ENCODE data around the gene TUBA4B.
A peak's percentile ranks its signal among the peaks of the same experiment; 100 is the strongest.
"Not testable (repeated sequence)": the region's sequence is repeated elsewhere in the genome, so short reads cannot be mapped to it uniquely, and the experiment has no call there.

Gene TUBA4B

GRCh38 chr2:219248845-219249202 lies 4.2 kb upstream of the TUBA4B start:
- DNase-seq, result no peak

DNA sequence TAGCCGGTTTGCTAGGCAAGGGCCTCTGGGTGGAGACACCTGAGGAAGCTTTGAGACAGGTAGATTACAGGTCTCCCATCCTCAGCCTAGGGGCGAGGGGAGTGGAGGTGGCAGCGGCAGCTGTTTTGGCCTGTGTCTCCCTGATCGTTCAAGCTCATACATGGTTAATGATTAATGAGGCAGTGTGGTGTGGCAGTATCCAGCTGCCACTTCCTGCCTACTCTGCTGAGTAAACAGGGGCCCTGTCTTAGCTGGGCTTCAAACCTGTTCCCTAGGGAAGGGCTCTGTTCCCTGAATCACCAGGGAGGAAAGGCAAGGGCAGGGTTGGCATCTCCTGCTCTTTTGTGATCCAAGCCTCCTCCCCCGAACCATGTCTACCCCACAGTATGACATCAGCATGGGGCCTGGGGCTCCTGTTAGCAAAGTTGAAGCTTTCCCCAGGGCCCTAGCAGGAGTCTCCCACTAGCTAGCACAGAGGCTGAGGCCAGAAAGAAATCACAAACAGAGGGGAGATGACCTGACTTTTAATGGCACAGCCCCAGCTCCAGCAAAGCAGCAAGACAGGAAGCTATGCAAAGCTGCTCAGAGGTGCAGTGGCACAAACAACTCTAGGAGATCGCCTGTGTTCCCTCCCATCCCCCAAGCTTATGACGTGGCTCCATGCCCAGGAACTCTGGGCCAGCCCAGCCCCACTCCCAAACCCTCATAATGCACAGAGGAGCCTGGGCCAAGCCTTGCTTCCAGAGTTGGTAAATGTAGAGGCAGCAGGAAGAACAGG lies 3.7 kb upstream of the TUBA4B start:
- peak; percentile 7 for DNase-seq

DNA sequence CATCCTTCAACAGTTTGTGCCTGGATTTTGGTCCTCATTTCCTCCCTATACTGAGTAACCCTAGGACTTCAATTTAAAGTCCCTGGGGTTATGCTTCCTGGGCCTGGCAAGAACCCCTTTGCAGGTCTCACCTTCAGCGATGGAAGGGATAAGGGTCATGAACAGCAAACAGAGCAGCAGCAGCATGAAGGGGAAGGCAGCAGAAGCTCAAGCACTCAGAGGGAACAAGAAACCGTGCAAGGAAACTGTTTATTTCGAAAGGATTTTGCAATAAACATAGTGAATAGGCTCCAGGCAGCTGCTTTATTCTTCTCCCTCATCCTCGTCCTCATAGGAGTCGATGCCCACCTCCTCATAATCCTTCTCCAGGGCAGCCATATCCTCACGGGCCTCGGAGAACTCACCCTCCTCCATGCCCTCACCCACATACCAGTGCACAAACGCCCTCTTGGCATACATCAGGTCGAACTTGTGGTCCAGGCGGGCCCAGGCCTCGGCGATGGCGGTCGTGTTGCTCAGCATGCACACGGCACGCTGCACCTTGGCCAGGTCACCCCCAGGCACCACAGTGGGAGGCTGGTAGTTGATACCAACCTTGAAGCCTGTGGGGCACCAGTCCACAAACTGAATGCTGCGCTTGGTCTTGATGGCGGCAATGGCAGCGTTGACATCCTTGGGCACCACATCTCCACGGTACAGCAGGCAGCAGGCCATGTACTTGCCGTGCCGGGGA lies 2.8 kb upstream of the TUBA4B start:
- no peak for DNase-seq

GRCh38 chr2:219251656-219252055 lies 1.4 kb upstream of the TUBA4B start:
- no peak for DNase-seq

DNA sequence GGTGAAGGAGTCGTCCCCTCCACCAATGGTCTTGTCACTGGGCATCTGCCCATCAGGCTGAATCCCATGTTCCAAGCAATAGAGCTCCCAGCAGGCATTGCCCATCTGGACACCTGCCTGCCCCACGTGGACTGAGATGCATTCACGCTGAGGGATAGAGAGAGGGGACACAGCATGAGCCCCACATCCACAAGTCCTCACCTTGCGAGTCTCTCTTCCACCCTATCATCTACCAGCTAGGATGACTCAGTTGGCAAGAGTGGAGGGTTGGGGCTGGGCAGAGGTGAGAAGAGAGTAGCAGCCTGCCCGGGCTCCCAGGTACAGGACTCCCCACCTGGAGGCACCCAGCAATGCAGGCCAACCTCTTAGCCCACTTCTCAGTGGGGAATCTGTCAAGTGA lies 959 bp upstream of the TUBA4B start:
- DNase-seq, result no peak

DNA sequence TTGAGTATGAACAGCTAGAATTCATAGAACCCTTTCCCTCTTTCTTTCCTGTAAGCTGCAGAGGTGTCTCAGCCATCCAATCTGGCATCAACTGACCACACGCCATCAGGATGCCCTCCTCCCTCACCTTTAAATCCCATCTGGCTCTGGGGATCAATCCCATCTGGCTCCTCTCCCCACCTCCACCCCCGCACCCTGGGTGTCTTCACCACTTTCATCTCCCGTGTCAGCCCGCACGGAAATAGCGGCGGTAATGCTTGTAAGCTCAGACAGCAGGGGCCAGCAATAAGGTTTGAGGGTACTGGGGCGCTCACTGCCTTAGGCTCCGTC lies 508 bp upstream of the TUBA4B start:
- no peak for DNase-seq

DNA sequence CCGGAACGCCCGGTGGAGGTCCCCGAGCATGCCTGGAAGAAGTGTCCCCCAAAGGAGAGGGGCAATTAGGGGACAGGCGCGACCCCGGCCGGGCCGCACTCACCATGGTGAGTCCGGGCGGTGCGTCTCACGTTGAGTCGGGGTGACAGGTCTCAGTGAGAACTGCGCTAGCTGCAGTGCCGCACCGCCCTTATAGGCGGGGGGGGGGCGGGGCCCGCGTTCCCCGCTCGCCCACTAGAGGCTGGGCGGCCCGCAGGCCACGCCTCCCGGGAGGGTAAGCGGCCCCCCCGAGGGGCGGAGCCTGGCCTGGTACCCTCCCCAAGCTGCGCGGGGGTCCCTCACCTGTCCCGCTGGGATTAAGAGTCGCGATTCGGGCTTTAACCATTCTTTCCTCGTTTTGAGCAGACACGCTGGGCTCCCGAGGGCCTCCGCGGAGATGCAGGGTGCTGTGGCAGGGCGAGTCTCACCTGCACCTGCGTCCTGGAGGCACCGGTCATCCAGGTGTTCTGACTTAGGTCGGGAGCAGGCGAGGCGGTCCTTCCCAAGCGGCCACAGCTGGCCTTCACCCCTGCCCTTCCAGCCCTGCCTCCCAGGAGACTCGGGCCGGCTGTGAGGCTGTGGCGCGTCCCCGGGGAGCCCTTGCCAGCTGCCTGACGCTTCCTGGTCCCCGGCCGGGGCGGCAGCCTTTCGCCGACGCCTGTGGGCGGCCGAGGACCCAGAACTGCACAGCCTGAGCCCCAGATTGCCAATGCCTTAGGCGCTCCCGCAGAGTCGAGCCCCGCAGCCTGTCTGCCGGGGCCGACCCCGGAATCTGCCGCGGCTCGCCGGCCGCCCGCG lies 928 bp downstream of the TUBA4B start, which contains the start of gene TUBA4A:
Gene TUBA4A, minus strand, starts transcription at position 166 of the 837 bp plus-strand sequence. Its CDS starts 60 bp downstream, at position 106.
- DNase-seq, result peak; percentile 75

DNA sequence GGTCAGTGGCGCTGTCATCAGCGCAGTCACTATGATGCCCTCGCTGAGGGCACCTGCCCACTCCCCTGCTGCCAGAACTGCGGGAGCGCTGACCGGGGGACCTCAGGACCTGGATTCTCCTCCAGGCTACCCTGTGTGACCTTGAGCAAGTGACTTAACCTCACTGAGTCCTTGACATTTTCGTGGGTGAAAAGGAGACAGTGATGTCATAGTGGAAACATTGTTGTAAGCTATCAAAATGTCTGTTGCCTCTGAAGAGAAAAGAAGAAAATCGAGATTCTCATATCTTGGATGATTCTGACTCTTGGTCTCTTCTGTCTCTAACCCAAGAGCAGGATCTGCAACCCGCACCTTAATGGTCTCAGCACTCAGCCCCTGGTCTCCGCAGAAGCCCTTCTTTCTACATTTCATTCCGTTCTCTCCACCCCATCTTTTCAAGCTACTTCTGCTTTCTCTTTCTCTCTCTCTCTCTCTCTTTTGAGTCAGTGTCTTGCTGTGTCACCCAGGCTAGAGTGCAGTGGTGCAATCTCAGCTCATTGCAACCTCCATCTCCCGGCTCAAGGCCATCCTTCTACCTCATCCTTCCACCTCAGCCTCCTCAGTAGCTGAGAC lies 1.7 kb downstream of the TUBA4B start:
- no peak for DNase-seq

- not testable (repeated sequence) for DNase-seq
These were observed 5.9 kb downstream of the TUBA4B start for GRCh38 chr2:219258942-219259341.

- no peak for DNase-seq
These were observed 8.2 kb downstream of the TUBA4B start for GRCh38 chr2:219261024-219261855.

DNA sequence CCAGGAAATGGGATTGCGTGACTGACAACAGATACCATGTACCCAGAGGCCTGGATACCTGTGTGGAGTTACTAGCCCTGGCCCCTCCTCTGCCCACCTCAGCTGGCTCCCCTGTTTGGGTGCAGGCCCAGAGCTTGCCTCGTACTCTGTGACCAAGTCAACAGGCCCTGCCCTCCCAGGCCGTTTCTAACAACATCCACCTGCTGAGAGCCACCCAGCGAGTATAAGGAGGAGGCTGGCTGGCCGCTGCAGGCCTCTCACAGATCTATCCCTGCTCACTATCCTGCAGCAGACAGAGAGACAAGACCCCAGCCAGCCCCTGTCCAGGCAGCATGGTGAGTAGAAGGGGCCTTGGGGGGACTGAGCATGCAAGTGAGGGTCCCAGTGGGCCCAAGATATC lies 13.2 kb downstream of the TUBA4B start:
- no peak for DNase-seq

- no peak for DNase-seq
These were observed 13.8 kb downstream of the TUBA4B start for GRCh38 chr2:219266886-219267285.

DNA sequence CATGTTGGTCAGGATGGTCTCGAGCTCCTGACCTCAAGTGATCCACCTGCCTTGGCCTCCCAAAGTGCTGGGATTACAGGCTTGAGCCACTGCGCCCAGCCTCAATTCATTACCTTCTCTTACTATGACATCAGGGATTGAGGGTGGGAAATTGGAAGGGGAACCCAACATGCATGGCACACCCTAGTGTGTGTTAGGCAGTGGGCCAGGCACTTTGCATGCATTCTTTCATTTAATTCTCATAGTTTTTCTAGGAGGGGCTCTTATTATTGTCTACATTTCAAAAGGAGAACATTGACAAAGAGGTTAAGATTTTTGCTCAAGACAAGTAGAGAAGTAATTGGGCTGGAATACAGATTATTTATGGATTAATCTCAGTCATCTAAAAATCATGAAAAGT lies 15.3 kb downstream of the TUBA4B start:
- no peak for DNase-seq

GRCh38 chr2:219269362-219270054 lies 16.5 kb downstream of the TUBA4B start:
- no peak for DNase-seq

DNA sequence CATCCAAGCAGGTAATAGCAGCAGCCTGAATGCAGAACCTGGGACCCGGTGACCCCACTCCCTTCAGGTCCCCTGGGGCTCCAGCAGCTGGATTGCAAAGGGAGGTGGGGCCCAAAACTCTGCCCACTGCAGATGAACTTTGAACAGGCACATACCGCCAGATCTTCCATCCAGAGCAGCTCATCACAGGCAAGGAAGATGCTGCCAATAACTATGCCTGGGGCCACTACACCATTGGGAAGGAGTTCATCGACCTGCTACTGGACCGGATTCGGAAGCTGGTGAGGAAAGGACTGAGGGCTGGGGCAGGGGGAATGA lies 17.0 kb downstream of the TUBA4B start:
- no peak for DNase-seq

GRCh38 chr2:219271021-219271420 lies 18.0 kb downstream of the TUBA4B start:
- no peak for DNase-seq

DNA sequence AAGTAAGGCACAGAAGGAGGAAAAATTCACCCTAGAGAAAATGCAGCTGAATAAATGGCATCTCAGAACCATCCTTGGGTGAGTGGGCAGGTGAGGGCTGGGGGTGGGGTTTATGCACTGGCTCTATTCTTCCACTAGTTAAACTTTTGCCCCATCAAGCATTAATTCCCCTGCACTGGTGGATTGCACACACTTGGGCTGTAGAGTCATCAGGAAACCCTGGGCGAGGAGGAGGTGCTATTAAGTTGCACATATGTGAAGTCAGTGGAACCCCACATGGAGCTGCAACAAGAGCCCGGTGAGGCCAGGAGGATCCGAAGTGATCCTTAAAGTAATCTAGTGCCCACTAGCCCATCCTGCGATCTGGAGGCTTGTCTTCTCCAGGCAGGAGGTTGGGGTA lies 19.3 kb downstream of the TUBA4B start:
- DNase-seq, result no peak

DNA sequence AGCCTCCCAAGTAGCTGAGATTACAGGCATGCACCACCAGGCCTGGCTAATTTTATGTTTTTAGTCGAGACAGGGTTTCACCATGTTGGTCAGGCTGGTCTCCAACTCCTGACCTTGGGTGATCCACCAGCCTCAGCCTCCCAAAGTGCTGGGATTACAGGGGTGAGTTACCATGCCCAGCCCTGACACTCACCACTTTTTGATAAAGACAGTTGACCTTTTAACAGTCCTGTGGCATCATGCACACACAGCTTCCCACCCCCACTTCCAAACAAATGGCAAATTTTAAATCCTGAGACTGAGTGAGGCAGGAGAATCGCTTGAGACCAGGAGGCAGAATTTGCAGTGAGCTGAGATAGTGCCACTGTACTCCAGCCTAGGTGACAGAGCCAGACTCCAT lies 20.0 kb downstream of the TUBA4B start:
- no peak for DNase-seq

GRCh38 chr2:219273937-219274336 lies 20.9 kb downstream of the TUBA4B start:
- no peak for DNase-seq

DNA sequence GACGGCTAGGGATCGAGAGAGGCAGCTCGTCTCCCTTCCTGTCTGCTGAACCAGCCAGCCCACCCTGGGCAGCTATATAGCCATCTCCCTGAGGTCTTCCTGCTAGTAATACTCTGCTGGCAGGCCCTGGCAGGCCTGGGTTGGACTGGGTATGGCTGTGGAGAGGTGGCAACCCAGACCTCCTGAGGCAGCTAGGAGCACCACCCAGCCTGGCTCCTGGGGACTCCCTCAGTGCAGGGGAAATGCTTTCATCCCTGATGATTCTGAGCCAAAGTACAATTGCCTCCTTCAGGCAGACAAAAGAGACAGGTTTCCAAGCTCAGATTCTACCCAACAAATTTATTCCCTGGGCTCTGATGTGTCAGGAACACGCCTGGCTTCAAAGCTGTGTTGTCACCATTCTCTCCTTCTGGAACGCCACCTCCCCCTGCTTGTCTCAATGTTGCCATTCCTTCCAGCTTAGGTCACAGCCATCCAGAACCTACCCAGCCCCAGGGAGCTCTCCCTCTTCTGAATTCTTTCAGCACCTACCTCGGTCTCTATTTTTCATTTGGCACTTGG lies 21.4 kb downstream of the TUBA4B start:
- DNase-seq, result no peak
